HEK293T (cell line): ENCODE data around the gene NT5DC2.

Experiments
- CTCF ChIA-PET: fragments of 350-600 bp; formaldehyde crosslinking; extraction: SDS; loops from one replicate; lab custom pipeline; 2021; ENCODE audit warnings: antibody characterized with exemption, inconsistent platforms; lab: Yijun Ruan, JAX
- POLR2A ChIA-PET: fragments of 350-600 bp; formaldehyde crosslinking; extraction: SDS; loops from one replicate; lab custom pipeline; 2020; ENCODE audit warnings: antibody characterized with exemption, inconsistent platforms; lab: Yijun Ruan, JAX
- DNase-seq: peaks from one replicate; pipeline ENCODE4 v3.0.0; 2012; ENCODE audit warnings: mixed read lengths; ENCODE audit errors: extremely low spot score
- ARNT ChIP-seq: fragments of 450-650 bp; IDR thresholded peaks from 2 replicates; pipeline ENCODE4 v1.6.1; 2017; ENCODE audit warnings: mild to moderate bottlenecking
- BHLHE40 ChIP-seq: fragments of 450-650 bp; IDR thresholded peaks from 2 replicates; pipeline ENCODE4 v1.6.1; 2016; ENCODE audit warnings: mild to moderate bottlenecking, moderate library complexity, borderline replicate concordance
- CTBP1 ChIP-seq: fragments of 450-650 bp; IDR thresholded peaks from 2 replicates; pipeline ENCODE4 v1.6.1; 2016; ENCODE audit warnings: borderline replicate concordance
- ELF4 ChIP-seq: fragments of 450-650 bp; IDR thresholded peaks from 2 replicates; pipeline ENCODE4 v1.6.1; 2017; ENCODE audit warnings: antibody characterized with exemption
- FOXA1 ChIP-seq: fragments of 450-650 bp; IDR thresholded peaks from 2 replicates; pipeline ENCODE4 v1.6.1; 2016; ENCODE audit warnings: mild to moderate bottlenecking
- FOXK2 ChIP-seq: fragments of 450-650 bp; IDR thresholded peaks from 2 replicates; pipeline ENCODE4 v1.6.1; 2016; ENCODE audit warnings: mild to moderate bottlenecking
- FOXM1 ChIP-seq: fragments of 450-650 bp; IDR thresholded peaks from 2 replicates; pipeline ENCODE4 v1.6.1; 2017; ENCODE audit warnings: mild to moderate bottlenecking, borderline replicate concordance
- HDGF ChIP-seq: fragments of 450-650 bp; IDR thresholded peaks from 2 replicates; pipeline ENCODE4 v1.6.1; 2017; ENCODE audit warnings: antibody characterized with exemption, borderline replicate concordance
- L3MBTL2 ChIP-seq: fragments of 450-650 bp; conservative IDR thresholded peaks from 2 replicates; pipeline ENCODE4 v1.6.1; 2016; ENCODE audit warnings: mild to moderate bottlenecking
- LEF1 ChIP-seq: fragments of 450-650 bp; IDR thresholded peaks from 2 replicates; pipeline ENCODE4 v1.6.1; 2017; ENCODE audit warnings: mild to moderate bottlenecking, borderline replicate concordance
- NFRKB ChIP-seq: fragments of 450-650 bp; IDR thresholded peaks from 2 replicates; pipeline ENCODE4 v1.6.1; 2016; ENCODE audit warnings: mild to moderate bottlenecking, moderate library complexity
- SP1 ChIP-seq: fragments of 450-650 bp; IDR thresholded peaks from 2 replicates; pipeline ENCODE4 v1.6.1; 2017
- SUZ12 ChIP-seq: fragments of 450-650 bp; IDR thresholded peaks from 2 replicates; pipeline ENCODE4 v1.6.1; 2016; ENCODE audit warnings: mild to moderate bottlenecking
- TARDBP ChIP-seq: fragments of 450-650 bp; IDR thresholded peaks from 2 replicates; pipeline ENCODE4 v1.6.1; 2016
- ZNF384 ChIP-seq: fragments of 450-650 bp; IDR thresholded peaks from 2 replicates; pipeline ENCODE4 v1.6.1; 2016
- TF ChIP-seq, protein P1 (sequence below): fragments of 450-650 bp; IDR thresholded peaks from 2 replicates; pipeline ENCODE4 v1.6.1; 2016

NT5DC2 gene

DNA sequence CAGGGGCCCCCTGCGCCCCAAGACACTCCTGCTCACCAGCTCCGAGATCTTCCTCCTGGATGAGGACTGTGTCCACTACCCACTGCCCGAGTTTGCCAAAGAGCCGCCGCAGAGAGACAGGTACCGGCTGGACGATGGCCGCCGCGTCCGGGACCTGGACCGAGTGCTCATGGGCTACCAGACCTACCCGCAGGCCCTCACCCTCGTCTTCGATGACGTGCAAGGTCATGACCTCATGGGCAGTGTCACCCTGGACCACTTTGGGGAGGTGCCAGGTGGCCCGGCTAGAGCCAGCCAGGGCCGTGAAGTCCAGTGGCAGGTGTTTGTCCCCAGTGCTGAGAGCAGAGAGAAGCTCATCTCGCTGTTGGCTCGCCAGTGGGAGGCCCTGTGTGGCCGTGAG is 41.6 kb downstream of the NT5DC2 start:
- ChIA-PET CTCF (no interaction called here), POLR2A (no interaction called here)
- no peak for DNase-seq
- TF ChIP-seq, protein P1, sequence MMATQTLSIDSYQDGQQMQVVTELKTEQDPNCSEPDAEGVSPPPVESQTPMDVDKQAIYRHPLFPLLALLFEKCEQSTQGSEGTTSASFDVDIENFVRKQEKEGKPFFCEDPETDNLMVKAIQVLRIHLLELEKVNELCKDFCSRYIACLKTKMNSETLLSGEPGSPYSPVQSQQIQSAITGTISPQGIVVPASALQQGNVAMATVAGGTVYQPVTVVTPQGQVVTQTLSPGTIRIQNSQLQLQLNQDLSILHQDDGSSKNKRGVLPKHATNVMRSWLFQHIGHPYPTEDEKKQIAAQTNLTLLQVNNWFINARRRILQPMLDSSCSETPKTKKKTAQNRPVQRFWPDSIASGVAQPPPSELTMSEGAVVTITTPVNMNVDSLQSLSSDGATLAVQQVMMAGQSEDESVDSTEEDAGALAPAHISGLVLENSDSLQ, result no peak
- TF ChIP-seq NFRKB (no peak), LEF1 (no peak), FOXA1 (no peak), SP1 (no peak), SUZ12 (no peak), ARNT (no peak), ELF4 (no peak), BHLHE40 (no peak), FOXK2 (no peak)

DNA sequence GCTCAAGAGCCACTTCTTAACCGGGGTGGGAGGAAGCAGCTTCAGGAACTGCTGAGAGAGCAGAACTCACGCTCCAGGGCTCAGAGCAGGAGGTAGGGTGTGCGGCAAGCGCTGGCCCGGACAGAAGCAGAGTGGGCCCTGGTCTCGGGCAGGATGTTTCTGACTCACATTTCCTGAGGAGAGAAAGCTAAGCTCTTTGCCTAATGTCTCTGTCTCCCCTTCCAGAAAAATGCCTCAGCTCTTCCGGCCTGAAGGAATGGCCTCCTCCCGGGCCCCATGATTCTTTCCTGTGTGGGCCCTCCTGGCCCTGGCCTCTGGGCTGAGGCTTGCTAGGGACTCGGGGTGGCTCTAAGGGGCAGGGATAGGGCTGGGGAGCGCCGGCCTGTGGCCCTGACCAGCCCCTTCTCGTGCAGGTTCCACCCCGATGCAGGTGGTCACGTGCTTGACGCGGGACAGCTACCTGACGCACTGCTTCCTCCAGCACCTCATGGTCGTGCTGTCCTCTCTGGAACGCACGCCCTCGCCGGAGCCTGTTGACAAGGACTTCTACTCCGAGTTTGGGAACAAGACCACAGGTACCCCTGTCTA is 42.6 kb downstream of the NT5DC2 start:
- POLR2A ChIA-PET, result no interaction called here
- TF ChIP-seq ZNF384 (no peak), FOXA1 (no peak)
- no peak for DNase-seq
- CTCF ChIA-PET, result interaction anchor here (0.6 to 0.9 kb wide), 2 partner anchors 9 to 270 kb away, joined by 3 read pairs; no protein-coding TSS in a partner anchor

DNA sequence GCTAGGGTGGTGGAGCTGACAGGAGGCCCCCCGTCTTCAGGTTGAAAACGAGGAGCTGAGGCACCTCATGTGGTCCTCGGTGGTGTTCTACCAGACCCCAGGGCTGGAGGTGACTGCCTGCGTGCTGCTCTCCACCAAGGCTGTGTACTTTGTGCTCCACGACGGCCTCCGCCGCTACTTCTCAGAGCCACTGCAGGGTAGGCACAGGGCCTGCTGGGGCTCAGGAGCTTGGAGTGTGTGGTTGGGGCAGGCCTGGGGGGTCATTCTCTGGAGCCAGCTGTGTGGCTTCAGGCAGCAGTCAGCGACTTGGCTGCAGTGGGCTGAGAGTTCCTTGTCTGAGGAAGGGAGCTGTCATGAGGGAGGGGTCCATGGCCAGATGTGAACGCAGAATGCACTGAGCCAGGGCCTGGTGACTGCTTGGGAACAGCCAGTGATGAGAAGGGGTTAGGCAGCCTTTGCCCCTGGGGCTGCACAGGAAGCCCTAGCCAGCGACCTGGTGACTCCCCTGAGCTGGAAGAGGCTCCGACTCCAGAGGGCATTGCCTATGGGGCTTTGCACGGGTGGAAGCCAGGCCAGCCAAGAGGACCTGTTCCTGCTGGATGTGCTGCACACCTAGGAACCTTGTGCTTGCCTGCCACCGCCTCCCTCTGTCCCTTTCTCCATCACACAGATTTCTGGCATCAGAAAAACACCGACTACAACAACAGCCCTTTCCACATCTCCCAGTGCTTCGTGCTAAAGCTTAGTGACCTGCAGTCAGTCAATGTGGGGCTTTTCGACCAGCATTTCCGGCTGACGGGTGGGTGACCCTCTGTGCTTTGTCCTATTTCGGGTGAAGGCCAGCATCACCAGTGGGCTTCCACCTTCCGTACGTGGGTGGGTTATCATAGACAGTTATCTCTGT is 43.4 kb downstream of the NT5DC2 start:
- ChIA-PET CTCF (interaction anchor here (0.6 kb wide), 1 partner anchor 270 kb away, joined by 3 read pairs; no protein-coding TSS in a partner anchor), POLR2A (no interaction called here)
- DNase-seq, result no peak
- TF ChIP-seq SUZ12 (no peak), HDGF (no peak), FOXA1 (no peak), LEF1 (no peak), ELF4 (no peak), SP1 (no peak), L3MBTL2 (no peak), FOXM1 (no peak), CTBP1 (no peak), ARNT (no peak), FOXK2 (no peak), BHLHE40 (no peak), TARDBP (no peak), NFRKB (no peak), ZNF384 (no peak)
- TF ChIP-seq, protein P1, result no peak

DNA sequence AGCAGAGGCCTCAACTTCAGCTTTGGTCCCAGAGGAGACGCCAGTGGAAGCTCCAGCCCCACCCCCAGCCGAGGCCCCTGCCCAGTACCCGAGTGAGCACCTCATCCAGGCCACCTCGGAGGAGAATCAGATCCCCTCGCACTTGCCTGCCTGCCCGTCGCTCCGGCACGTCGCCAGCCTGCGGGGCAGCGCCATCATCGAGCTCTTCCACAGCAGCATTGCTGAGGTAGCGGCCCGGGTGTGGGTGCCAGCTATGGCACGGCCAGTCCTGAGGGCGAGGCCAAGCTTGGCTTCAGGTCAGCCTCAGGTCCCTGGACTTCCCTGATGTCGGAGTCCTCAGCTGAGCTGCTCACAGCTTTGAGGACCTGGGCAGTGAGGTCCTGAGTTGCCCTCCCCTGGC is 44.2 kb downstream of the NT5DC2 start:
- CTCF ChIA-PET, result no interaction called here
- no peak for TF ChIP-seq HDGF
- TF ChIP-seq SUZ12, result no peak
- no peak for TF ChIP-seq CTBP1
- TF ChIP-seq L3MBTL2, result no peak
- TF ChIP-seq ZNF384, result no peak
- TF ChIP-seq SP1, result no peak
- TF ChIP-seq ARNT, result no peak
- no peak for DNase-seq
- POLR2A ChIA-PET, result no interaction called here

DNA sequence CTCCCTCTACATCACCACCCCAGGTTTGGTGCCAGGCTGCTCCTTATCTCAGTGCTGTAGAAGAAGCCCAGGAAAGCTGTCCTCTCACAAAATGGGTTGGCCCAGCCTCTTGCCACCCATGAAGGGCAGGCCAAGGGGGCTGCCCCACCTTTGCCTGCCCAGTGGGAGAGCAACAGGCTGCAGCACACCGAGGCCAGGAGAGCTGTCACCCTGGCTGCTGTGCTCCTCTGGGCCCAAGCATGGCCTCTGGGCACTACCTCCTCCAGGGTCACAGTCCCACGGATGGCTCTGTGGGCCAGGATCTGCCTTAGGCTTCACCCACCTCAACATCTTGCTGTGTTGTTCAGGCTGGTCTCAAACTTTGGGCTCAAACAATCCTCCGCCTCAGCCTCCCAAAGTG is 44.9 kb downstream of the NT5DC2 start:
- ChIA-PET POLR2A (no interaction called here), CTCF (no interaction called here)
- DNase-seq, result no peak
- TF ChIP-seq TARDBP (no peak), ZNF384 (no peak), BHLHE40 (no peak), FOXA1 (no peak), CTBP1 (no peak), LEF1 (no peak), FOXM1 (no peak), SUZ12 (no peak), ARNT (no peak), HDGF (no peak), ELF4 (no peak), FOXK2 (no peak), SP1 (no peak), NFRKB (no peak), L3MBTL2 (no peak)
- TF ChIP-seq, protein P1, result no peak
